T-helper 2 cell treated with Interferon-gamma antibody and Interleukin-4, amounts not matched to agents 100 ng/mL and 5 ng/mL, for 36 hours (primary cell): Measurements from ENCODE around the gene CAVIN1. TPM values are rescaled to one million over a fixed set of nuclear protein-coding genes. Genes with fewer than 3 reads are reported as not detected.

Source experiments
- total RNA-seq: library from RNA; stranded (reverse); gene quantifications from 2 replicates; pipeline ENCODE4 v1.2.3, GENCODE V29; 2022

Gene CAVIN1
- total RNA-seq, 1 donor from 2014 or later = 3.5 TPM

Other genes starting within 250 kb of the CAVIN1 start
- gene KCNH4, start 242.1 kb downstream of the CAVIN1 start, total RNA-seq = 0.11 and 0.16 TPM in 2 replicates
- gene HCRT, start 237.8 kb downstream of the CAVIN1 start, total RNA-seq = not detected in 2 replicates
- 15.3 and 15.9 TPM in 2 replicates for gene GHDC, start 228.8 kb downstream of the CAVIN1 start, total RNA-seq
- 147 and 149 TPM in 2 replicates for gene STAT5B, start 146.9 kb downstream of the CAVIN1 start, total RNA-seq
- 123 and 124 TPM in 2 replicates for gene STAT5A, start 134.8 kb downstream of the CAVIN1 start, total RNA-seq
- gene STAT3, start 34.8 kb downstream of the CAVIN1 start, total RNA-seq = 105 and 109 TPM in 2 replicates
- 7.8 and 11.4 TPM in 2 replicates for gene ATP6V0A1, start 35.6 kb upstream of the CAVIN1 start, total RNA-seq
- gene NAGLU, start 113.0 kb upstream of the CAVIN1 start, total RNA-seq = 18.3 and 18.5 TPM in 2 replicates
- 0.77 and 1.1 TPM in 2 replicates for gene HSD17B1, start 129.7 kb upstream of the CAVIN1 start, total RNA-seq
- gene COASY, start 138.9 kb upstream of the CAVIN1 start, total RNA-seq = 83.5 and 90.0 TPM in 2 replicates
- gene MLX, start 143.8 kb upstream of the CAVIN1 start, total RNA-seq = 69.6 and 71.3 TPM in 2 replicates
- gene PSMC3IP, start 154.5 kb upstream of the CAVIN1 start, total RNA-seq = 17.7 and 18.9 TPM in 2 replicates
- 50.7 and 52.7 TPM in 2 replicates for gene RETREG3, start 186.1 kb upstream of the CAVIN1 start, total RNA-seq
- 66.8 and 67.6 TPM in 2 replicates for gene TUBG1, start 186.4 kb upstream of the CAVIN1 start, total RNA-seq
- gene TUBG2, start 236.0 kb upstream of the CAVIN1 start, total RNA-seq = 5.5 and 6.0 TPM in 2 replicates